RWPE1 (cell line): ENCODE data around the gene SMYD3.

Source experiments
- CTCF ChIA-PET: fragments of 350-600 bp; sonication (Branson Sonifier 250); formaldehyde crosslinking; extraction: SDS; loops from one replicate; lab custom pipeline; 2021; lab: Yijun Ruan, JAX
- POLR2A ChIA-PET: fragments of 400-600 bp; formaldehyde crosslinking; extraction: SDS; loops from one replicate; lab custom pipeline; 2020; ENCODE audit warnings: antibody characterized with exemption; ENCODE audit not compliant: low non-redundant PET; lab: Yijun Ruan, JAX
- DNase-seq: peaks from one replicate; pipeline ENCODE4 v3.0.0; 2012; ENCODE audit warnings: low spot score
- H3K27ac ChIP-seq: fragments of 450-650 bp; 2 replicates; pipeline ENCODE4 v1.5.1; 2017
- TF ChIP-seq, protein P1 (sequence below): fragments of 450-650 bp; conservative IDR thresholded peaks from 2 replicates; pipeline ENCODE4 v1.5.1; 2017; ENCODE audit warnings: low read depth, mild to moderate bottlenecking

Gene SMYD3

DNA sequence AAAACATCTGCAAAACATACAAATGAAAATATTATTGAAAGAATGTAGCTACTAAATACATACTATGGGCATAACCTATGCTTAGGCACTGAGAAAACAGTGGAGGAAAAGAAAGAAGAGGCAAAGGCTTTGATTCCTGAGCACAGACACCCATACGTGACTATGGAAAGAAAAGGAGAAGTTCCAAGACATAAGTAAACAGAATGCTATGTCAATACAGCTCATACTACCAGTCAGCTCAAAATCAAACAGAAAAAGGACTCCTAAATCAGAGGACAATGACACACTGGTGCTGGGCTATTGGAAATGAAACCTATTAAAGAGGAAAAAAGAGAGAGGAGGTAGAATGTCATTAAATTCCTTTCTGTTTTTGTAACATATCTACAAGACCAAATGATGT lies 225.4 kb downstream of the SMYD3 start:
- H3K27ac ChIP-seq, result no peak overlapping the region
- TF ChIP-seq, protein P1, sequence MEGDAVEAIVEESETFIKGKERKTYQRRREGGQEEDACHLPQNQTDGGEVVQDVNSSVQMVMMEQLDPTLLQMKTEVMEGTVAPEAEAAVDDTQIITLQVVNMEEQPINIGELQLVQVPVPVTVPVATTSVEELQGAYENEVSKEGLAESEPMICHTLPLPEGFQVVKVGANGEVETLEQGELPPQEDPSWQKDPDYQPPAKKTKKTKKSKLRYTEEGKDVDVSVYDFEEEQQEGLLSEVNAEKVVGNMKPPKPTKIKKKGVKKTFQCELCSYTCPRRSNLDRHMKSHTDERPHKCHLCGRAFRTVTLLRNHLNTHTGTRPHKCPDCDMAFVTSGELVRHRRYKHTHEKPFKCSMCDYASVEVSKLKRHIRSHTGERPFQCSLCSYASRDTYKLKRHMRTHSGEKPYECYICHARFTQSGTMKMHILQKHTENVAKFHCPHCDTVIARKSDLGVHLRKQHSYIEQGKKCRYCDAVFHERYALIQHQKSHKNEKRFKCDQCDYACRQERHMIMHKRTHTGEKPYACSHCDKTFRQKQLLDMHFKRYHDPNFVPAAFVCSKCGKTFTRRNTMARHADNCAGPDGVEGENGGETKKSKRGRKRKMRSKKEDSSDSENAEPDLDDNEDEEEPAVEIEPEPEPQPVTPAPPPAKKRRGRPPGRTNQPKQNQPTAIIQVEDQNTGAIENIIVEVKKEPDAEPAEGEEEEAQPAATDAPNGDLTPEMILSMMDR, result no peak
- POLR2A ChIA-PET, result no interaction called here
- DNase-seq, result no peak
- CTCF ChIA-PET, result no interaction called here

DNA sequence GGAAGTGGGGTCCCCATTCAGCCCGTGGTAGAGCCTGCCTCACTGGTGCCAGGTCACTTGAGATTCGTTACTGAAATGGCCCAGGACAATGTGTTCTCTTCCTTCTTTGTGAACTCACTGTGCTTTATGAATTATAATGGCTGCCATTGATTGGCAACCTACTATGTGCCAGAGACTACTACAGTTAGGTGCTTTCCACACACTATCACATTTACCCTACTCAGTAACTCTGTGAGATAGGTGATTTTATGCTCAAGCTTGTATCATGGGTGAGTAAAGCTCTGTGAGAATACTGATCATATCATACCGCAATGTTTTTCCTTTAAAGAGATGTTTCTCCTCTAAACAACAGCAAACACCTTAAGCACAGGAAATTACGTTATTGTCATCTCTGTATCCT lies 225.9 kb downstream of the SMYD3 start:
- POLR2A ChIA-PET, result no interaction called here
- CTCF ChIA-PET, result interaction anchor here (0.6 to 1.1 kb wide), 4 partner anchors 270 to 1264 kb away, joined by 4 read pairs; no protein-coding TSS in a partner anchor
- TF ChIP-seq, protein P1, result no peak
- no peak for DNase-seq
- no peak overlapping the region for H3K27ac ChIP-seq

DNA sequence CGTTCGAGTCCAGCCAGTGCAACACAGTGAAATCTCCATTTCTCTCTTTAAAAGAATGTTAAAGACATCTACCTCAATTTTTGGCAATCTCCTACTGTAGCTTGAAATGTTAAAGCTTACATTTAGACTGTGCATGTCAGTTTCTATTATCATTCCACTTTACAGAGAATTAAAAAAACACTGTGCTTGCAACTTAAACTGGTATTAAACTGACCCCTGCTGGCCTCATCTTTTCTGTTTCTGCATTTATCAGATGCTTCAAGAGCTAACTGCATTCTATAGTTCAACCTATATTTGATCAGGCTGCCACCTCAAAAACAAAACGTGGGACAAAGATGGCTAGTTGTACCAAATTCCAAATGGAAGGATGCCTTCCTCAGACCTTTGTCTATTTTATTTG lies 226.5 kb downstream of the SMYD3 start:
- ChIA-PET CTCF (interaction anchor here (0.6 to 1.1 kb wide), 5 partner anchors 10 to 1263 kb away, joined by 3 to 4 read pairs (median 4); no protein-coding TSS in a partner anchor), POLR2A (no interaction called here)
- no peak overlapping the region for H3K27ac ChIP-seq
- TF ChIP-seq, protein P1, result no peak
- DNase-seq, result no peak

DNA sequence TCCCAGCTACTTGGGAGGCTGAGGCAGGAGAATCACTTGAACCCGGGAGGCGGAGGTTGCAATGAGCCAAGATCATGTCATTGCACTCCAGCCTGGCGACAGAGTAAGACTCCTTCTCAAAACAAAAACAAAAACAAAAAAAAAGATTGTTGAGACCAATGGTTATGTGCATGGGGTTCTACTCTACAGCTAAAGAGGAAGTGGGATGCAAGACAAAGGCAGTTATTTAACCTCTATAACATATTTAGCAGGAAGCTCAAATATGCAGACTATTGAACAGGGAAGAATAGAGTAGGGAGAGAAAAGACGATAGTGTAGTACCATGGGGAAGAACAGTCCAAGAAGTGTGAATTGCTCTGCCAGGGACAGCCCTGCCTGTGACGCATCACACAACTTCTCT lies 227.7 kb downstream of the SMYD3 start:
- TF ChIP-seq, protein P1, result no peak
- POLR2A ChIA-PET, result no interaction called here
- CTCF ChIA-PET, result interaction anchor here (0.6 to 1.2 kb wide), 3 partner anchors 11 to 1124 kb away, joined by 3 to 5 read pairs (median 3); partner anchors contain the start of gene KIF26B
- DNase-seq, result no peak
- H3K27ac ChIP-seq, result no peak overlapping the region

DNA sequence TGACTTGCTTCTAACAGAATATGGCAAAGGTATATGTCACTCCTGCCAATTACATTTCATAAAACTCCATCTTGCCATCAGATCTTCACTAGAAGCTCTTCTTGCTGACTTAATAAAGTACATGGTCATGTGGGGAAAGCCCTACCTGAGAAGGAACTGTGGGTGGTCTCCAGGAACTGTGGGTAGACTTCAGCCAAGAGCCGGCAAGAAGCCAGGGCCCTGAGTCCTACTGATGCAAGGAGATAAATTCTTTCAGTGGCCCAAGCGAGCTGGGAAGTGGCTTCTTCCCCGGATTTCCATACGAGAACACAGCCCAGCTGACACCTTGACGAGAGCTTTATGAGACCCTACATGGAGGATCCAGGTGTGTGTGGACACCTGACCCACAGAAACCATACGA lies 228.7 kb downstream of the SMYD3 start:
- TF ChIP-seq, protein P1, result no peak
- CTCF ChIA-PET, result interaction anchor here (0.7 kb wide), 1 partner anchor 345 kb away, joined by 3 read pairs; no protein-coding TSS in a partner anchor
- POLR2A ChIA-PET, result no interaction called here
- H3K27ac ChIP-seq, result no peak overlapping the region
- DNase-seq, result no peak

DNA sequence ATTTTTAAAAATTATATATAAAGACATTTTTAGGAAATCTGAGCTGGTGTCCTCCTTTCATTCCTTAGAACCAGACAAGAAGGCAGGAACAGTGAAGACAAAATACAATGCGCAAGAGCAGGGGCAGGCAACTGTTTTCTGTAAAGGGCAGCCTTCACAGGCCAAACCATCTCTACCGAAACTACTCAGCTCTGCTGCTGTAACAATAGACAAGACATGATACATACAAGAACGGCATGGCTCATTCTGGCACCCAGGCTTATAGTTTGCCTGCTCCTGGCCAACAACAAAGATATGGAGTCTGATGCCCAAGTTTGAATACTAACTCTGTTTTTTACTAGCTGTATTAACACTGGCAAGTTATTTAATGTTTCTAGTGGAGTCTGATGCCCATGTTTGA lies 232.0 kb downstream of the SMYD3 start:
- TF ChIP-seq, protein P1, result no peak
- ChIA-PET POLR2A (no interaction called here), CTCF (no interaction called here)
- no peak for DNase-seq
- no peak overlapping the region for H3K27ac ChIP-seq
